ENCODE measurements around the gene LRRC34.

- no peak for TF ChIP-seq CTCF (optimal IDR thresholded peaks at IDR 0.05 in 1 of 3, IDR thresholded peaks at IDR 0.05 in 1 of 3, conservative IDR thresholded peaks at IDR 0.05 in 1 of 3; ENCODE audit: extremely low read depth in 1 of 3, insufficient read depth in 2 of 3, low read length in 3 of 3)
- TF ChIP-seq EZH2 (IDR thresholded peaks at IDR 0.05; ENCODE audit: low read length): no peak
Observed at GRCh38 chr3:169835533-169835932, 22.8 kb upstream of the LRRC34 start.
